Measurements from ENCODE around the gene STRIP2. TPM values are rescaled to one million over a fixed set of nuclear protein-coding genes. Genes with fewer than 3 reads are reported as not detected.

STRIP2 gene
- total RNA-seq, 1 experiment from 2014 or later, result 9.9 TPM

DNA sequence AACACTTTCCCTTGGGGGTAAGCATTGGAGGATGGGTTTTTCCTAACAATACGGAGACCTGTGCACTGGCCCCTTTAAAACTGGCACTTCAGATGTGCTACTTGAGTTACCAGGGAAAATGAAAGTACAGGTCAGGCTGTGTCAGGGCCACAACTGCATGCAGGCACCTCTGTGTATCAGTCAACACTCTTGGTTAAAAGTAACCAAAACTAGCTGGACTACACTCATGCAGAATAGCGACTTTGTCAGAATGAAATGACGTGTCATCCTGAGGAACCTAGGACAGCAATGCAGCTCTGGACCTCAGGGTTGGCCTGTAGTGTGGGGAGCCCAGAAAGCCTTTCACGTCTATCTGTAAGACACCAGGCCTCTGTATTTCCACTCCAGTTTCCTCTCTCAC, 34.3 kb downstream of the STRIP2 start:
- H3K79me2 ChIP-seq (ENCODE audit: insufficient read depth, low read length), result no peaks in the 10 kb centered on the region
- no peak overlapping the region for H2BK12ac ChIP-seq (ENCODE audit: insufficient read length, low read depth, low read length)
- Mint-ChIP-seq H3K9me3 (no peaks in the 10 kb centered on the region), H3K4me3 (no peak overlapping the region), H3K4me1 (peaks cover 19 to 20% of the 10 kb centered on the region in 2 experiments), H3K36me3 (ENCODE audit: insufficient read depth in 1 of 3, low read depth in 3 of 3) (peaks cover 0 to 28% (median 3%) of the 10 kb centered on the region in 3 experiments; a peak in 6 of 7 replicates), H3K27me3 (ENCODE audit: low read depth) (no peaks in the 10 kb centered on the region), H3K27ac (no peak overlapping the region)
- no peak for DNase-seq
- no peak overlapping the region for H3K4ac ChIP-seq (ENCODE audit: low read depth, low read length)
- no peak overlapping the region for H2BK20ac ChIP-seq (ENCODE audit: low read depth, low read length, poor library complexity, severe bottlenecking)
- no peak overlapping the region for H3K23ac ChIP-seq (ENCODE audit: insufficient read length, low read depth, low read length)
- H3K27ac ChIP-seq (ENCODE audit: insufficient read length, low read depth, low read length), result no peak overlapping the region
- H3T11ph ChIP-seq (ENCODE audit: low read length), result no peak overlapping the region
- H3K56ac ChIP-seq (ENCODE audit: insufficient read length, low read depth, low read length), result no peak overlapping the region
- no peak overlapping the region for H2BK5ac ChIP-seq (ENCODE audit: insufficient read length, low read length)
- no peaks in the 10 kb centered on the region for H3K9me3 ChIP-seq (ENCODE audit: control insufficient read depth, low read depth, low read length)
- H3K9ac ChIP-seq (ENCODE audit: extremely low read depth, insufficient read length, low read length), result no peak overlapping the region
- WGBS (ENCODE audit: extremely low coverage, insufficient read length, low lambda C conversion rate), result no CpG with 5 or more reads among the region's 4 CpGs
- H2AK5ac ChIP-seq (ENCODE audit: insufficient read length, low read length), result no peak overlapping the region
- no peak overlapping the region for H4K8ac ChIP-seq (replicated peaks; ENCODE audit: insufficient read length, low read depth, low read length)
- H4K20me1 ChIP-seq (ENCODE audit: control insufficient read depth, insufficient read depth, insufficient read length), result no peaks in the 10 kb centered on the region
- no peak overlapping the region for H4K5ac ChIP-seq (ENCODE audit: insufficient read length, low read depth, low read length)
- H3K23me2 ChIP-seq (ENCODE audit: insufficient read length, low read depth, low read length, poor library complexity, severe bottlenecking), result no peaks in the 10 kb centered on the region
- H2AFZ ChIP-seq (ENCODE audit: low read length), result no peak overlapping the region
- no peaks in the 10 kb centered on the region for H3K27me3 ChIP-seq (ENCODE audit: insufficient read depth, low read length)
- no peak overlapping the region for H4K91ac ChIP-seq (ENCODE audit: insufficient read length, low read depth, low read length)
- H3K18ac ChIP-seq (ENCODE audit: insufficient read length, low read depth, low read length), result no peak overlapping the region
- no peak overlapping the region for H3K14ac ChIP-seq (ENCODE audit: insufficient read depth, low read length)
- TF ChIP-seq, protein P1, sequence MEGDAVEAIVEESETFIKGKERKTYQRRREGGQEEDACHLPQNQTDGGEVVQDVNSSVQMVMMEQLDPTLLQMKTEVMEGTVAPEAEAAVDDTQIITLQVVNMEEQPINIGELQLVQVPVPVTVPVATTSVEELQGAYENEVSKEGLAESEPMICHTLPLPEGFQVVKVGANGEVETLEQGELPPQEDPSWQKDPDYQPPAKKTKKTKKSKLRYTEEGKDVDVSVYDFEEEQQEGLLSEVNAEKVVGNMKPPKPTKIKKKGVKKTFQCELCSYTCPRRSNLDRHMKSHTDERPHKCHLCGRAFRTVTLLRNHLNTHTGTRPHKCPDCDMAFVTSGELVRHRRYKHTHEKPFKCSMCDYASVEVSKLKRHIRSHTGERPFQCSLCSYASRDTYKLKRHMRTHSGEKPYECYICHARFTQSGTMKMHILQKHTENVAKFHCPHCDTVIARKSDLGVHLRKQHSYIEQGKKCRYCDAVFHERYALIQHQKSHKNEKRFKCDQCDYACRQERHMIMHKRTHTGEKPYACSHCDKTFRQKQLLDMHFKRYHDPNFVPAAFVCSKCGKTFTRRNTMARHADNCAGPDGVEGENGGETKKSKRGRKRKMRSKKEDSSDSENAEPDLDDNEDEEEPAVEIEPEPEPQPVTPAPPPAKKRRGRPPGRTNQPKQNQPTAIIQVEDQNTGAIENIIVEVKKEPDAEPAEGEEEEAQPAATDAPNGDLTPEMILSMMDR (conservative IDR thresholded peaks at IDR 0.05), result no peak
- H3K4me2 ChIP-seq (ENCODE audit: insufficient read depth, insufficient read length, low read length), result no peak overlapping the region
- no peaks in the 10 kb centered on the region for H3K79me1 ChIP-seq (ENCODE audit: insufficient read depth, low read depth, low read length, poor library complexity, severe bottlenecking)
- H3K4me1 ChIP-seq (ENCODE audit: insufficient read depth, low read length), result no peaks in the 10 kb centered on the region; the same call in 1 of the 2 replicates
- no peak overlapping the region for H2BK15ac ChIP-seq (ENCODE audit: low read depth, low read length)
- H2BK120ac ChIP-seq (ENCODE audit: low read depth, low read length, poor library complexity, severe bottlenecking), result no peak overlapping the region
